Stromal cell of bone marrow (primary cell): ENCODE results near the gene S100A12.
"Not testable (repeated sequence)": the region's sequence is repeated elsewhere in the genome, so short reads cannot be mapped to it uniquely, and the experiment has no call there.

Experiments used
- DNase-seq: peaks from one replicate; pipeline ENCODE4 v3.0.0-alpha.2; 2012; ENCODE audit warnings: low read depth

Gene S100A12

GRCh38 chr1:153353226-153353947 lies 22.0 kb downstream of the S100A12 start:
- no peak for DNase-seq

DNA sequence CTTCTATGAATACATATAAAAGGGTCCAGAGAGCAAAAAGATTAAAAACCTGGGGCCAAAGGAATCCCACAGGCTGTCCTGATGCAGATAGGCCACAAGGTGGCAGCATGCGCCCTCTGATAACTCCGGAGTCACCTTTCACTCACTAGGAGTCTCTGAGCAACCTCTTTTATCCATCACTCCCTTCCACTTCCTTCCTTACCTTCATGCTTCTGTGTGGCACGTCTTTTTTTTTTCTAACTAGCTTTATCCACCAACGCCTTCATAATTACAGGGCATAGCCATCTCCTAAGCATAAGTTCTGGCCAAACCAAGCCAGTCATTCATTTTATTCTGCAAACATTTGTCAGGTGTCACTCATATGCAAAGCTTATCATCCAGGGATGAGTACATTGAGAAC lies 22.9 kb downstream of the S100A12 start:
- DNase-seq, result peak; percentile 22

DNA sequence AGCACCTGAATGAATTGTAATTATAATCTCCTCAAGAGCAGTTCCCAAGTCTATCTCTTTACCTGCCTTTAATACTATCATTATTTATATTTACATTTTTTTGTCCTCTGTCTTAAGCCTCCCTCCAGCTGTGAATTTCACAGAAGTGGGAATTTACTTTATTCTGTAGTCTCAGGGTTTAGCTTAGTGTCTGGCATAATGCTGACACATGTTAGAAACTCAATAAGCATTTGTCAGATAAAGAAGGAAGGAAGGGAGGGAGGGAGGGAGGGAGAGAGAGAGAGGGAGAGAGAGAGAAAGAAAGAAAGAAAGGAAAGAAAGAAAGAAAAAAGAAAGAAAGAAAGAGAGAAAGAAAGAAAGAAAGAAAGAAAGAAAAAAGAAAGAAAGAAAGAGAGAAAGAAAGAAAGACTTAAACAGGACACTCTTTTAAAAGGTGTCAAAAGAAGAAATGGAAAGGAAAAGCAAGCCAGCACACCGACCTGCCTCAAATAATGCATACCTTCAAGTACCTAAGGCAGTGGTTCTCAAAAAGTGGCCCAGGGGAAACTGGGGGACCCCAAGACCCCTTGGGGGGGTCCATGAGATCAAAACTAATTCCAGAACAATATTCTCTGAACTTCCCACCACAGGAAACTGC lies 25.0 kb downstream of the S100A12 start:
- no peak for DNase-seq

- no peak for DNase-seq
Measured at GRCh38 chr1:153349363-153350320, 25.8 kb downstream of the S100A12 start.

- no peak for DNase-seq
Measured at GRCh38 chr1:153348511-153349362, 26.7 kb downstream of the S100A12 start, which contains the start of gene PGLYRP4. Gene PGLYRP4 (minus strand): TSS chr1:153348841. CDS start chr1:153347932, 909 bp downstream.

GRCh38 chr1:153347856-153348255 lies 27.6 kb downstream of the S100A12 start:
- DNase-seq, result no peak

DNA sequence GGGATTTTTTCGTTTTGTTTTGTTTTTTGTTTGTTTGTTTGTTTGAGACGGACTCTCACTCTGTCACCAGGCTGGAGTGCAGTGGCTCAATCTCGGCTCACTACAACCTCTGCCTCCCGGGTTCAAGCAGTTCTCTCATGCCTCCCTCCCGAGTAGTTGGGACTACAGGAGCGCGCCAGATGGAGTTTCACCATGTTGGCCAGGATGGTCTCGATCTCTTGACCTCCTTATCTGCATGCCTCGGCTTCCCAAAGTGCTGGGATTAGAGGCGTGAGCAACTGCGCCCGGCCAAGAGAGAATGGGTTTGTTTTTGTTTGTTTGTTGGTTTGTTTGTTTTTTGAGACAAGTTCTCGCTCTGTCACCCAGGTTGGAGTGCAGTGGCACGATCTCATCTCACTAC lies 28.4 kb downstream of the S100A12 start:
- DNase-seq, result not testable (repeated sequence)

- DNase-seq, result no peak
Measured at GRCh38 chr1:153346077-153346723, 29.2 kb downstream of the S100A12 start.

DNA sequence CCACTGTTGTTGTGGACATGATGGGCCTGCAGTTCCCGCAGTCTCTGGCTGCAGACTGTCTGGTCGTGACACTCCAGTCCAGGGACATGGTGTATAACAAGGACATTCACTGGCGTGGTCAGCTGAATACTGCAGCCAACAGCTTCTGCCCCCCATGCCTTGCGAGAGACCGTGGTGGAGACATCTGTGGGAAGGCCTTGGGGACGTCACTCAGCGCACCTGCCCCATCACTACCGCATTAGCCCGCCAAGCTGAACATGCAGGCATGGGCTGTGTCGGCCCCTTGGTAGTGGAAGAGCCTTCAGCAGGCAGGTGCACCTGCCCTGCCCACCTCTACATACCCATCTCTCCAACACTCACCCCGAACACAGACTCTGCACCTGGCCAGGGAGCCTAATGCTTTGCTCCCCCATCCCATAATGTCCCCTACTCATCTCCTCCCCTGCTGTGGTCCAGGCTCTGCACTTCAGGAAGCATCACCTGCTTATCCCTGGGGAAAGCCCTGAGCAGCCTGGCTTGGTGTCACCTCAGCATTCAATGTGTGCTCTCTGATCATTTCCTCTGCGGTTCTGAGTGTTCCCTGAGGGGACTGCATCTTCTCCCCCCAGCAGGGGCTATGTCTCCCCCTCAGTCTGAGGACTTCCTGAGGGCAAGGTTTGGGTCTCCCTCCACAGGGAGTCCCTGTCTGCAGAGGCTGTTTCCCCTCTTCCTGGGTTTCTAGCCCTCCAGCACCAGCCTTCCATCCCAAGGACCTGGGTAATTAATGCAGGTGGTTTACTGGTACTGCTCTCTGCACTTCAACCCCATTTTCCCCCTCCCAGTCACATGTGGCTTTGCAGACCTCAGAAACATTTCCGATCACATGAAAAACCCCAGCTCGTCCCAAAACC lies 30.0 kb downstream of the S100A12 start:
- no peak for DNase-seq

GRCh38 chr1:153344718-153345025 lies 30.7 kb downstream of the S100A12 start:
- DNase-seq, result no peak

GRCh38 chr1:153343811-153344717 lies 31.4 kb downstream of the S100A12 start:
- DNase-seq, result no peak

GRCh38 chr1:153343040-153343681 lies 32.3 kb downstream of the S100A12 start:
- no peak for DNase-seq

- no peak for DNase-seq
Measured at GRCh38 chr1:153342178-153342577, 33.2 kb downstream of the S100A12 start.

GRCh38 chr1:153341431-153341934 lies 33.9 kb downstream of the S100A12 start:
- no peak for DNase-seq

DNA sequence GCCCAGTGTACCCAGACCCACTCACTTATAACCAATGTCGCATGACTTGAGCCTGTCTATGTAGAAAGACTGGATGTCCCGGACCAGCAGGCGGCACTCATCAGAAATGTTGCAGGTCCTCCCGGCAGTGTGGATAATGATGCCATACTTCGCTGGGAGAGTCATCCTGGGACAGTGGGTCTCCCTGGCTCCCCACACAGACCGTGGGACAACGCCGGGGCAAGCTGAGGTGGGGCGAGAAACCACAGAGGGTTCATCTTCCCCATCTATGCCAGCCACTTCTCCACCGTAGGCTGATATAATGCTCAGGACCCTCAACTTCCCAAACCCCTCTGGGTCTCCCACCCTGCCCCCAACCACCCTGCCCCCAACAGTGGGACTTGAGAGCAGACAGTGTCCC lies 35.1 kb downstream of the S100A12 start:
- no peak for DNase-seq

- DNase-seq, result no peak
Measured at GRCh38 chr1:153339802-153340201, 35.6 kb downstream of the S100A12 start.

DNA sequence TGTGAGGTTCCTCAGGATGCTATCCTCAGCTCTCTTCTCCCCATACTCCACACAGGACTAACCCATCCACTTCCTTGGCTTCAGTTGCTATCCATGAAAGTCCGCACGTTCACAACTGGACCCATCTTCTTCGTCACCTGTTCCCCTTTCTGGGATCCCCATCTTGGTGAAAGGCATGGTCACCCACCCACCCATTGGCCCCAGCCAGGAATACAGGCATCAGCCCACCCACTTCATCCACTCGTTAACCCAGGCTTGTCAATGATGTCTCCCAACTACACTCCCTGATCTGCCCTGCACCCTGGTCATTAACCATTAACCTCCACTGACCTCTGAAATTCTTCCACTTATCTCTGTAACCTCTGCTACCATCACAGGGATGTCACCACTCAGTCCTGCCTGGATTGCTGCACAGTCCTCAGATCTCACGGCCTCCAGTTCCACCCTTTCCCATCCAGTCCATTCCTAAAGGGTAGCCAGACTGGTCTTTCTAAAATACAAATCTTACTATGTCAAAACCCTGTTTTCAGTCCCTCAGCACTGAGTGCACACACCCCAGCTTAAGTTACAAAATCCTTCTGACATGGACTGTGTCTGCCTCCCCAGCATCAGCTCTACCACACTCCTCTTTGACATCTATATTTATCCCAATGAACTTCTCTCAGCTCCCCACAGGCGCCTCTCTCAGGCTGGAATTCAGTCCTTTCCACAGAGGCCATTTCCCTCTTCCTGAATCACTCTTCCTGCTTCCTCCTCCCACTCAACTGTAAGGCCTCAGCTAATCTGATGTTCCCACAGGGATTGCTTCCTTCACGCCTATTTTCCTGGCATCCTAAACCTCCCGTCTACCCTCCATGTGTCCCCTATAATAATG lies 37.2 kb downstream of the S100A12 start:
- no peak for DNase-seq
